Bone marrow (tissue), 2 donors: ENCODE measurements around the gene POU6F2.

Experiments
- DNase-seq, 2 donors: peaks; one replicate each; lab custom pipeline; 2025; lab: John Stamatoyannopoulos, UW

The POU6F2 gene

GRCh38 chr7:39069896-39070881 is 92.5 kb downstream of the POU6F2 start:
- peak in 1 of 2 donors; percentile 19 for DNase-seq

- DNase-seq, result no peak
Observed at GRCh38 chr7:39071116-39071515, 93.4 kb downstream of the POU6F2 start.

- DNase-seq, result no peak
Observed at GRCh38 chr7:39073432-39073831, 95.7 kb downstream of the POU6F2 start.

- no peak for DNase-seq
Observed at GRCh38 chr7:39075210-39075609, 97.5 kb downstream of the POU6F2 start.

GRCh38 chr7:39083781-39084180 is 106.1 kb downstream of the POU6F2 start:
- DNase-seq, result no peak

GRCh38 chr7:39084349-39084748 is 106.6 kb downstream of the POU6F2 start:
- DNase-seq, result no peak

- no peak for DNase-seq
Observed at GRCh38 chr7:39085189-39085588, 107.5 kb downstream of the POU6F2 start.

- no peak for DNase-seq
Observed at GRCh38 chr7:39085590-39086049, 107.9 kb downstream of the POU6F2 start.

- DNase-seq, result no peak
Observed at GRCh38 chr7:39086638-39087360, 109.1 kb downstream of the POU6F2 start.

GRCh38 chr7:39088730-39089593 is 111.3 kb downstream of the POU6F2 start:
- DNase-seq, result no peak

GRCh38 chr7:39091145-39091544 is 113.4 kb downstream of the POU6F2 start:
- no peak for DNase-seq

GRCh38 chr7:39091774-39092173 is 114.1 kb downstream of the POU6F2 start:
- no peak for DNase-seq

GRCh38 chr7:39094731-39095130 is 117.0 kb downstream of the POU6F2 start:
- no peak for DNase-seq

GRCh38 chr7:39095875-39096619 is 118.3 kb downstream of the POU6F2 start:
- DNase-seq, result no peak

- DNase-seq, result no peak
Observed at GRCh38 chr7:39098506-39098905, 120.8 kb downstream of the POU6F2 start.

GRCh38 chr7:39099146-39099545 is 121.4 kb downstream of the POU6F2 start:
- no peak for DNase-seq

- no peak for DNase-seq
Observed at GRCh38 chr7:39100270-39100669, 122.6 kb downstream of the POU6F2 start.

- no peak for DNase-seq
Observed at GRCh38 chr7:39102234-39102633, 124.5 kb downstream of the POU6F2 start.

- DNase-seq, result no peak
Observed at GRCh38 chr7:39105720-39106119, 128.0 kb downstream of the POU6F2 start.

- no peak for DNase-seq
Observed at GRCh38 chr7:39125846-39126245, 148.1 kb downstream of the POU6F2 start.

GRCh38 chr7:39127058-39127457 is 149.3 kb downstream of the POU6F2 start:
- no peak for DNase-seq
